ENCODE measurements around the gene TASP1.

- TF ChIP-seq, protein P1, sequence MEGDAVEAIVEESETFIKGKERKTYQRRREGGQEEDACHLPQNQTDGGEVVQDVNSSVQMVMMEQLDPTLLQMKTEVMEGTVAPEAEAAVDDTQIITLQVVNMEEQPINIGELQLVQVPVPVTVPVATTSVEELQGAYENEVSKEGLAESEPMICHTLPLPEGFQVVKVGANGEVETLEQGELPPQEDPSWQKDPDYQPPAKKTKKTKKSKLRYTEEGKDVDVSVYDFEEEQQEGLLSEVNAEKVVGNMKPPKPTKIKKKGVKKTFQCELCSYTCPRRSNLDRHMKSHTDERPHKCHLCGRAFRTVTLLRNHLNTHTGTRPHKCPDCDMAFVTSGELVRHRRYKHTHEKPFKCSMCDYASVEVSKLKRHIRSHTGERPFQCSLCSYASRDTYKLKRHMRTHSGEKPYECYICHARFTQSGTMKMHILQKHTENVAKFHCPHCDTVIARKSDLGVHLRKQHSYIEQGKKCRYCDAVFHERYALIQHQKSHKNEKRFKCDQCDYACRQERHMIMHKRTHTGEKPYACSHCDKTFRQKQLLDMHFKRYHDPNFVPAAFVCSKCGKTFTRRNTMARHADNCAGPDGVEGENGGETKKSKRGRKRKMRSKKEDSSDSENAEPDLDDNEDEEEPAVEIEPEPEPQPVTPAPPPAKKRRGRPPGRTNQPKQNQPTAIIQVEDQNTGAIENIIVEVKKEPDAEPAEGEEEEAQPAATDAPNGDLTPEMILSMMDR (IDR thresholded peaks at IDR 0.05): no peak
- TF ChIP-seq POLR2A (IDR thresholded peaks at IDR 0.05): no peak
Measured at GRCh38 chr20:13638162-13638495, 603 bp downstream of the TASP1 start.
